ENCODE results near the gene NISCH. TPM values are rescaled to one million over a fixed set of nuclear protein-coding genes. Genes with fewer than 3 reads are reported as not detected.

NISCH gene
- total RNA-seq, 1 experiment from 2014 or later = 85.0 TPM

GRCh38 chr3:52484680-52485461 lies 29.5 kb downstream of the NISCH start:
- Mint-ChIP-seq H3K27ac (no peak overlapping the region), H3K4me3 (no peak overlapping the region), H3K36me3 (peaks cover 35% of the 10 kb centered on the region), H3K9me3 (no peaks in the 10 kb centered on the region), H3K4me1 (no peaks in the 10 kb centered on the region), H3K27me3 (ENCODE audit: low read depth) (no peaks in the 10 kb centered on the region)
- no peak for ATAC-seq
- TF ChIP-seq ZNF425 (CRISPR knock-in tag; conservative IDR thresholded peaks at IDR 0.05) (no peak), PRRX2 (CRISPR knock-in tag; IDR thresholded peaks at IDR 0.05) (no peak), CREM (CRISPR knock-in tag; IDR thresholded peaks at IDR 0.05) (no peak), GABPB1 (CRISPR knock-in tag; IDR thresholded peaks at IDR 0.05) (no peak), ESRRA (CRISPR knock-in tag; IDR thresholded peaks at IDR 0.05; ENCODE audit: borderline replicate concordance) (no peak), E2F4 (CRISPR knock-in tag; IDR thresholded peaks at IDR 0.05; ENCODE audit: borderline replicate concordance, low read depth) (no peak), PREB (CRISPR knock-in tag; IDR thresholded peaks at IDR 0.05; ENCODE audit: borderline replicate concordance) (no peak), CDX4 (CRISPR knock-in tag; IDR thresholded peaks at IDR 0.05; ENCODE audit: borderline replicate concordance) (no peak), ERG (CRISPR knock-in tag; IDR thresholded peaks at IDR 0.05) (no peak), E2F1 (CRISPR knock-in tag; IDR thresholded peaks at IDR 0.05) (no peak), ZNF532 (CRISPR knock-in tag; IDR thresholded peaks at IDR 0.05; ENCODE audit: borderline replicate concordance) (no peak), ZNF281 (CRISPR knock-in tag; IDR thresholded peaks at IDR 0.05) (no peak), E2F5 (CRISPR knock-in tag; IDR thresholded peaks at IDR 0.05) (no peak), TP53 (CRISPR knock-in tag; IDR thresholded peaks at IDR 0.05) (no peak), RORB (CRISPR knock-in tag; IDR thresholded peaks at IDR 0.05) (no peak)
- no peak for DNase-seq (ENCODE audit: low spot score)
- ChIA-PET CTCF (no interaction called here), POLR2A (no interaction called here)
